ENCODE measurements around the gene GALK1. TPM values are rescaled to one million over a fixed set of nuclear protein-coding genes. Genes with fewer than 3 reads are reported as not detected.

Gene GALK1
- total and polyA plus RNA-seq, 9 of the 15 experiments (the other 6 are each of a cell fraction or from before 2014, with no cell fraction given) = 0.45 to 51.6 (median 17.4) TPM

- TF ChIP-seq ARID4B (CRISPR knock-in tag; IDR thresholded peaks at IDR 0.05) (peak; percentile 86), HCFC1 (IDR thresholded peaks at IDR 0.05; ENCODE audit: low read depth, low read length) (peak; percentile 56; the same call in 1 of the 2 replicates), GTF2E2 (tag; IDR thresholded peaks at IDR 0.05) (peak; percentile 99), PATZ1 (CRISPR knock-in tag; IDR thresholded peaks at IDR 0.05; ENCODE audit: borderline replicate concordance) (no peak; the same call in 1 of the 2 replicates), TOE1 (IDR thresholded peaks at IDR 0.05; ENCODE audit: borderline replicate concordance) (peak; percentile 55; the same call in 1 of the 2 replicates), TOE1 (CRISPR knock-in tag; IDR thresholded peaks at IDR 0.05; ENCODE audit: borderline replicate concordance, low read depth) (peak; percentile 98; the same call in 1 of the 2 replicates), ZBTB49 (CRISPR knock-in tag; IDR thresholded peaks at IDR 0.05; ENCODE audit: borderline replicate concordance) (peak; percentile 95), POU5F1 (IDR thresholded peaks at IDR 0.05; ENCODE audit: borderline replicate concordance, low read depth, low read length, partially characterized antibody) (no peak), HDAC6 (IDR thresholded peaks at IDR 0.05; ENCODE audit: low read depth, low read length) (peak; percentile 78; the same call in 1 of the 2 replicates), RBM17 (IDR thresholded peaks at IDR 0.05; ENCODE audit: borderline replicate concordance, low read depth, low read length) (0 out of 2 replicates have a peak, but pooled peaks have one; percentile 73), ZBTB1 (CRISPR knock-in tag; IDR thresholded peaks at IDR 0.05; ENCODE audit: borderline replicate concordance, low read depth) (peak; percentile 91), ZBTB26 (CRISPR knock-in tag; IDR thresholded peaks at IDR 0.05) (no peak)
These were observed 14.4 kb upstream of the GALK1 start (continued) for GRCh38 chr17:75779250-75779986.

Measured in K562 (cell line).